H9 (cell line): ENCODE data around the gene ANKDD1A. TPM values are rescaled to one million over a fixed set of nuclear protein-coding genes. Genes with fewer than 3 reads are reported as not detected.

Experiments
- DNase-seq: peaks from one replicate; pipeline ENCODE4 v3.0.0-alpha.2; 2017
- H2AFZ ChIP-seq: one replicate; pipeline ENCODE4 v1.6.1; 2013; ENCODE audit warnings: mild to moderate bottlenecking, low read length, control low read depth, moderate library complexity
- H2AK5ac ChIP-seq: 2 replicates; pipeline ENCODE4 v1.6.1; 2013; ENCODE audit warnings: low read length, control low read depth, mixed read lengths; ENCODE audit not compliant: insufficient read length
- H2BK120ac ChIP-seq: one replicate; pipeline ENCODE4 v1.6.1; 2013; ENCODE audit warnings: low read depth, mild to moderate bottlenecking, low read length, control low read depth, inconsistent platforms; ENCODE audit not compliant: poor library complexity, severe bottlenecking
- H2BK12ac ChIP-seq: 2 replicates; pipeline ENCODE4 v1.6.1; 2013; ENCODE audit warnings: low read length, control low read depth, mixed read lengths, low read depth; ENCODE audit not compliant: insufficient read length
- H2BK15ac ChIP-seq: 2 replicates; pipeline ENCODE4 v1.6.1; 2013; ENCODE audit warnings: low read depth, low read length, control low read depth
- H2BK20ac ChIP-seq: one replicate; pipeline ENCODE4 v1.6.1; 2013; ENCODE audit warnings: low read depth, mild to moderate bottlenecking, low read length, control low read depth, inconsistent platforms; ENCODE audit not compliant: poor library complexity, severe bottlenecking
- H2BK5ac ChIP-seq: 2 replicates; pipeline ENCODE4 v1.6.1; 2013; ENCODE audit warnings: low read length, control low read depth, mixed read lengths; ENCODE audit not compliant: insufficient read length
- H3K14ac ChIP-seq: 2 replicates; pipeline ENCODE4 v1.6.1; 2013; ENCODE audit warnings: low read length, control low read depth; ENCODE audit not compliant: insufficient read depth
- H3K18ac ChIP-seq: 2 replicates; pipeline ENCODE4 v1.6.1; 2013; ENCODE audit warnings: low read depth, mild to moderate bottlenecking, mixed read lengths, low read length, control low read depth; ENCODE audit not compliant: insufficient read length
- H3K23ac ChIP-seq: 2 replicates; pipeline ENCODE4 v1.6.1; 2013; ENCODE audit warnings: low read length, control low read depth, mixed read lengths, low read depth; ENCODE audit not compliant: insufficient read length
- H3K23me2 ChIP-seq: 2 replicates; pipeline ENCODE4 v1.6.1; 2013; ENCODE audit warnings: low read depth, mild to moderate bottlenecking, mixed read lengths, low read length, control low read depth; ENCODE audit not compliant: insufficient read length, poor library complexity, severe bottlenecking
- H3K27ac ChIP-seq: 2 replicates; pipeline ENCODE4 v1.5.1; 2013; ENCODE audit warnings: low read length, control low read depth, mixed read lengths, low read depth; ENCODE audit not compliant: insufficient read length
- H3K27me3 ChIP-seq: 2 replicates; pipeline ENCODE4 v1.6.1; 2013; ENCODE audit warnings: low read length, control low read depth, inconsistent platforms; ENCODE audit not compliant: insufficient read depth
- H3K4ac ChIP-seq: 2 replicates; pipeline ENCODE4 v1.6.1; 2013; ENCODE audit warnings: low read depth, mild to moderate bottlenecking, control low read depth, inconsistent platforms, low read length, moderate library complexity
- H3K4me1 ChIP-seq: 2 replicates; pipeline ENCODE4 v1.6.1; 2013; ENCODE audit warnings: low read length, control low read depth, inconsistent platforms; ENCODE audit not compliant: insufficient read depth
- H3K4me2 ChIP-seq: 2 replicates; pipeline ENCODE4 v1.6.1; 2013; ENCODE audit warnings: low read length, control low read depth, mixed read lengths; ENCODE audit not compliant: insufficient read length, insufficient read depth
- H3K56ac ChIP-seq: 2 replicates; pipeline ENCODE4 v1.6.1; 2013; ENCODE audit warnings: low read depth, mild to moderate bottlenecking, mixed read lengths, low read length, control low read depth; ENCODE audit not compliant: insufficient read length
- H3K79me1 ChIP-seq: 2 replicates; pipeline ENCODE4 v1.6.1; 2013; ENCODE audit warnings: low read depth, mild to moderate bottlenecking, moderate library complexity, low read length, control low read depth, inconsistent platforms; ENCODE audit not compliant: insufficient read depth, poor library complexity, severe bottlenecking
- H3K79me2 ChIP-seq: 2 replicates; pipeline ENCODE4 v1.6.1; 2013; ENCODE audit warnings: low read length, control low read depth, inconsistent platforms; ENCODE audit not compliant: insufficient read depth
- H3K9ac ChIP-seq: 2 replicates; pipeline ENCODE4 v1.6.1; 2013; ENCODE audit warnings: low read length, control low read depth, mixed read lengths; ENCODE audit not compliant: insufficient read length; ENCODE audit errors: extremely low read depth
- H3K9me3 ChIP-seq: one replicate; pipeline ENCODE4 v1.6.1; 2013; ENCODE audit warnings: low read depth, low read length, inconsistent platforms; ENCODE audit not compliant: control insufficient read depth
- H3T11ph ChIP-seq: one replicate; pipeline ENCODE4 v1.6.1; 2013; ENCODE audit warnings: mild to moderate bottlenecking, low read length, control low read depth, inconsistent platforms
- H4K20me1 ChIP-seq: one replicate; pipeline ENCODE4 v1.6.1; 2013; ENCODE audit not compliant: control insufficient read depth, insufficient read length, insufficient read depth
- H4K5ac ChIP-seq: 2 replicates; pipeline ENCODE4 v1.6.1; 2013; ENCODE audit warnings: low read depth, mild to moderate bottlenecking, mixed read lengths, low read length, control low read depth; ENCODE audit not compliant: insufficient read length
- H4K8ac ChIP-seq: replicated peaks from 2 replicates; pipeline ENCODE4 v1.6.1; 2013; ENCODE audit warnings: low read length, control low read depth, mixed read lengths, low read depth; ENCODE audit not compliant: insufficient read length
- H4K91ac ChIP-seq: 2 replicates; pipeline ENCODE4 v1.6.1; 2013; ENCODE audit warnings: low read depth, mild to moderate bottlenecking, moderate library complexity, mixed read lengths, low read length, control low read depth; ENCODE audit not compliant: insufficient read length
- H3K27ac Mint-ChIP-seq, 3 experiments: 2 replicates in 2 of 3; 3 replicates in 1 of 3; pipeline ENCODE4 v1.8.0; 2020 to 2021; ENCODE audit warnings: mixed read lengths in 3 of 3, mild to moderate bottlenecking in 1 of 3, moderate library complexity in 1 of 3
- H3K27me3 Mint-ChIP-seq: 2 replicates; pipeline ENCODE4 v1.8.0; 2021; ENCODE audit warnings: low read depth, mild to moderate bottlenecking, moderate library complexity, mixed read lengths
- H3K36me3 Mint-ChIP-seq, 3 experiments: 2 replicates in 2 of 3; 3 replicates in 1 of 3; pipeline ENCODE4 v1.8.0; 2020 to 2021; ENCODE audit warnings: low read depth in 3 of 3, mixed read lengths in 3 of 3; ENCODE audit not compliant: insufficient read depth in 1 of 3
- H3K4me1 Mint-ChIP-seq, 2 experiments: 2 replicates each; pipeline ENCODE4 v1.8.0; 2020; ENCODE audit warnings: mixed read lengths in 2 of 2
- H3K4me3 Mint-ChIP-seq, 2 experiments: 2 replicates in 1 of 2; 3 replicates in 1 of 2; pipeline ENCODE4 v1.8.0; 2020 to 2021; ENCODE audit warnings: mild to moderate bottlenecking in 2 of 2, mixed read lengths in 2 of 2, moderate library complexity in 1 of 2
- H3K9me3 Mint-ChIP-seq, 2 experiments: 2 replicates in 1 of 2; 3 replicates in 1 of 2; pipeline ENCODE4 v1.8.0; 2020; ENCODE audit warnings: mild to moderate bottlenecking in 2 of 2, mixed read lengths in 2 of 2, moderate library complexity in 1 of 2
- WGBS: extraction: QIAGEN DNeasy Blood & Tissue Kit; methylation state at CpG from one replicate; pipeline ENCODE4 v1.1.7; 2013; ENCODE audit warnings: missing lambda C conversion rate, low lambda C conversion rate, mixed read lengths; ENCODE audit not compliant: insufficient read length; ENCODE audit errors: extremely low coverage; 5-methylcytosine and 5-hydroxymethylcytosine counted together
- total RNA-seq: library from RNA; stranded (reverse); gene quantifications from 2 replicates; pipeline ENCODE4 v1.2.1, GENCODE V29; 2021
- TF ChIP-seq, protein P1 (sequence below): fragments of 200-600 bp; sonication (generic); conservative IDR thresholded peaks from 3 replicates; pipeline ENCODE4 v1.8.0; 2021; ENCODE audit warnings: antibody characterized with exemption, mild to moderate bottlenecking

The ANKDD1A gene
- total RNA-seq, 1 experiment from 2014 or later = 3.7 TPM

DNA sequence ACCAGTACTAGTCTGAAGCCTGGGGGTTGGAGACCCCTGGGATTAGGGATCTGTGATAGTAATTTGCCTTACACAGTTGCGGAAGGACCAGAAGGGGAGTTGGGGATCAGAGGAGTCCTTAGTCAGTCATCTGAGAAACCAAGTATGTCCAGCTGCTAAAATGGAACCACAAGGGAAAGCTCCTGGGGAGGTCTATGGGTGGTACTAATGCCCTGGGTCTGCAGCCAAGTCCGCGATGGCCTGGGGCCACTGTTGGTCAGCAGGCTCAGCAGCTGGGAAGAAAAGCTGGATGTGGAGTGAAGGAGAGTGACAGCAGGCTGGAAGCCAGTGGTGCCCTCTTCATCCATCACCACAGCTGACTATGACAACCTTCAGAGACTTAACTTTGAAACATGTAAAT lies 2.2 kb upstream of the ANKDD1A start:
- no peak overlapping the region for H3K4me2 ChIP-seq
- no peak overlapping the region for H2BK12ac ChIP-seq
- H3K4me1 ChIP-seq = no peaks in the 10 kb centered on the region
- Mint-ChIP-seq H3K27me3 (peaks cover 62% of the 10 kb centered on the region), H3K4me1 (peaks cover 19 to 21% of the 10 kb centered on the region in 2 experiments), H3K27ac (no peak overlapping the region), H3K4me3 (no peak overlapping the region; a peak in 1 of 5 replicates), H3K9me3 (peaks cover 17 to 19% of the 10 kb centered on the region in 2 experiments), H3K36me3 (peaks cover 7 to 19% (median 9%) of the 10 kb centered on the region in 3 experiments)
- no peak overlapping the region for H2BK20ac ChIP-seq
- H3K9me3 ChIP-seq = peaks cover 4% of the 10 kb centered on the region
- H2BK120ac ChIP-seq = no peak overlapping the region
- no peak overlapping the region for H3K14ac ChIP-seq
- WGBS = no CpG with 5 or more reads among the region's 3 CpGs
- H3K27me3 ChIP-seq = no peaks in the 10 kb centered on the region; the same call in 1 of the 2 replicates
- H3T11ph ChIP-seq = no peak overlapping the region
- no peak overlapping the region for H3K27ac ChIP-seq
- no peaks in the 10 kb centered on the region for H4K20me1 ChIP-seq
- no peak overlapping the region for H3K9ac ChIP-seq
- H3K56ac ChIP-seq = no peak overlapping the region
- H3K23me2 ChIP-seq = peaks cover 12% of the 10 kb centered on the region
- H3K79me1 ChIP-seq = no peaks in the 10 kb centered on the region
- TF ChIP-seq, protein P1, sequence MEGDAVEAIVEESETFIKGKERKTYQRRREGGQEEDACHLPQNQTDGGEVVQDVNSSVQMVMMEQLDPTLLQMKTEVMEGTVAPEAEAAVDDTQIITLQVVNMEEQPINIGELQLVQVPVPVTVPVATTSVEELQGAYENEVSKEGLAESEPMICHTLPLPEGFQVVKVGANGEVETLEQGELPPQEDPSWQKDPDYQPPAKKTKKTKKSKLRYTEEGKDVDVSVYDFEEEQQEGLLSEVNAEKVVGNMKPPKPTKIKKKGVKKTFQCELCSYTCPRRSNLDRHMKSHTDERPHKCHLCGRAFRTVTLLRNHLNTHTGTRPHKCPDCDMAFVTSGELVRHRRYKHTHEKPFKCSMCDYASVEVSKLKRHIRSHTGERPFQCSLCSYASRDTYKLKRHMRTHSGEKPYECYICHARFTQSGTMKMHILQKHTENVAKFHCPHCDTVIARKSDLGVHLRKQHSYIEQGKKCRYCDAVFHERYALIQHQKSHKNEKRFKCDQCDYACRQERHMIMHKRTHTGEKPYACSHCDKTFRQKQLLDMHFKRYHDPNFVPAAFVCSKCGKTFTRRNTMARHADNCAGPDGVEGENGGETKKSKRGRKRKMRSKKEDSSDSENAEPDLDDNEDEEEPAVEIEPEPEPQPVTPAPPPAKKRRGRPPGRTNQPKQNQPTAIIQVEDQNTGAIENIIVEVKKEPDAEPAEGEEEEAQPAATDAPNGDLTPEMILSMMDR = no peak
- no peak overlapping the region for H4K91ac ChIP-seq
- no peak overlapping the region for H2BK5ac ChIP-seq
- no peak overlapping the region for H3K18ac ChIP-seq
- no peak overlapping the region for H2BK15ac ChIP-seq
- no peak overlapping the region for H4K8ac ChIP-seq
- no peak overlapping the region for H4K5ac ChIP-seq
- no peak overlapping the region for H3K4ac ChIP-seq
- H3K23ac ChIP-seq = no peak overlapping the region
- no peak overlapping the region for H2AK5ac ChIP-seq
- no peak overlapping the region for H2AFZ ChIP-seq
- H3K79me2 ChIP-seq = no peaks in the 10 kb centered on the region
- DNase-seq = no peak
